SK-N-SH (cell line): ENCODE results near the gene TOX2. TPM values are rescaled to one million over a fixed set of nuclear protein-coding genes. Genes with fewer than 3 reads are reported as not detected.
A peak's percentile ranks its signal among the peaks of the same experiment; 100 is the strongest.

ENCODE experiments used
- CTCF ChIA-PET: fragments of 300-600, 350-600 bp; formaldehyde crosslinking; extraction: SDS; loops from one replicate; lab custom pipeline; 2021; lab: Yijun Ruan, JAX
- POLR2A ChIA-PET: fragments of 350-600 bp; sonication (Branson Sonifier 250); formaldehyde crosslinking; extraction: SDS; loops from one replicate; lab custom pipeline; 2020; ENCODE audit warnings: antibody characterized with exemption, inconsistent platforms; lab: Yijun Ruan, JAX
- DNase-seq: peaks from one replicate; pipeline ENCODE4 v3.0.0; 2012
- H2AFZ ChIP-seq: fragments of 200-600 bp; sonication (generic); 2 replicates; pipeline ENCODE4 v1.8.1; 2016; ENCODE audit warnings: antibody characterized with exemption, mild to moderate bottlenecking, low read depth
- H3F3A ChIP-seq: fragments of 200-600 bp; sonication (generic); replicated peaks from 2 replicates; pipeline ENCODE3; 2016; ENCODE audit warnings: antibody characterized with exemption, mild to moderate bottlenecking; ENCODE audit not compliant: insufficient read depth
- H3K27ac ChIP-seq, 2 experiments: fragments of 200-500 bp in 1 of 2; fragments of 200-600 bp in 1 of 2; sonication (Bioruptor generic) in 1 of 2; sonication (generic), shearing (Covaris generic) in 1 of 2; 2 replicates each; pipeline versions ENCODE4 v1.5.1 to v1.6.1; 2014 to 2016; ENCODE audit warnings: low read depth in 2 of 2, inconsistent platforms in 1 of 2, low read length in 1 of 2, mild to moderate bottlenecking in 1 of 2, mixed read lengths in 1 of 2
- H3K27me3 ChIP-seq: fragments of 200-600 bp; sonication (generic), shearing (Covaris generic); 2 replicates; pipeline ENCODE4 v1.6.1; 2016; ENCODE audit warnings: mixed run types; ENCODE audit not compliant: insufficient read depth
- H3K36me3 ChIP-seq, 2 experiments: fragments of 200-500 bp in 1 of 2; fragments of 200-600 bp in 1 of 2; sonication (Bioruptor generic) in 1 of 2; sonication (generic) in 1 of 2; replicated peaks in 1 of 2; 2 replicates each; pipeline versions ENCODE3 to v1.5.1; 2014 to 2016; ENCODE audit warnings: low read length in 1 of 2, mild to moderate bottlenecking in 1 of 2; ENCODE audit not compliant: insufficient read depth in 2 of 2, control insufficient read depth in 1 of 2
- H3K4me1 ChIP-seq, 2 experiments: fragments of 200-500 bp in 1 of 2; fragments of 200-600 bp in 1 of 2; sonication (Bioruptor generic) in 1 of 2; sonication (generic), shearing (Covaris generic) in 1 of 2; 2 replicates each; pipeline versions ENCODE4 v1.5.1 to v1.6.1; 2014 to 2016; ENCODE audit warnings: low read depth in 1 of 2, low read length in 1 of 2, mixed run types in 1 of 2; ENCODE audit not compliant: insufficient read depth in 2 of 2, control insufficient read depth in 1 of 2
- H3K4me2 ChIP-seq: fragments of 200-600 bp; sonication (generic), shearing (Covaris generic); 2 replicates; pipeline ENCODE4 v1.6.1; 2017; ENCODE audit warnings: mixed run types
- H3K4me3 ChIP-seq, 2 experiments: fragments of 200-500 bp in 1 of 2; fragments of 200-600 bp in 1 of 2; sonication (Bioruptor generic) in 1 of 2; sonication (generic), shearing (Covaris generic) in 1 of 2; 2 replicates each; pipeline versions ENCODE4 v1.5.1 to v1.8.1; 2014 to 2016; ENCODE audit warnings: low read depth in 2 of 2, inconsistent platforms in 1 of 2, low read length in 1 of 2, mild to moderate bottlenecking in 1 of 2, mixed read lengths in 1 of 2, moderate library complexity in 1 of 2
- H3K79me2 ChIP-seq: fragments of 200-600 bp; sonication (generic); 2 replicates; pipeline ENCODE4 v1.8.1; 2017; ENCODE audit warnings: mild to moderate bottlenecking; ENCODE audit not compliant: insufficient read depth
- H3K9ac ChIP-seq: fragments of 200-600 bp; sonication (generic); 2 replicates; pipeline ENCODE4 v1.6.1; 2017; ENCODE audit warnings: mixed run types
- H3K9me2 ChIP-seq: fragments of 200-600 bp; sonication (generic); 2 replicates; pipeline ENCODE4 v1.6.1; 2017; ENCODE audit warnings: mixed run types
- H3K9me3 ChIP-seq: fragments of 200-600 bp; sonication (generic); 2 replicates; pipeline ENCODE4 v1.6.1; 2017; ENCODE audit warnings: mixed run types, mild to moderate bottlenecking, moderate library complexity
- H4K20me1 ChIP-seq: fragments of 200-600 bp; sonication (generic); 2 replicates; pipeline ENCODE4 v1.6.1; 2017; ENCODE audit warnings: mild to moderate bottlenecking, mixed run types; ENCODE audit not compliant: insufficient read depth
- CHD2 ChIP-seq: fragments of 150-350 bp; IDR thresholded peaks from 2 replicates; pipeline ENCODE4 v1.6.1; 2018; ENCODE audit warnings: low read length; ENCODE audit not compliant: partially characterized antibody
- EP300 ChIP-seq, 2 experiments: IDR thresholded peaks; 2 replicates each; pipeline versions ENCODE4 v1.4.0 to v1.6.1; 2012; ENCODE audit warnings: borderline replicate concordance in 1 of 2, low read depth in 1 of 2, low read length in 1 of 2
- EZH2phosphoT487 ChIP-seq: fragments of 200-600 bp; sonication (generic); IDR thresholded peaks from 2 replicates; pipeline ENCODE4 v1.6.1; 2017; ENCODE audit warnings: low read depth, mixed run types, mild to moderate bottlenecking, antibody characterized with exemption, moderate library complexity, borderline replicate concordance
- FOXJ3 ChIP-seq: sonication (generic); formaldehyde crosslinking; IDR thresholded peaks from 2 replicates; pipeline ENCODE4 v1.5.1; 2020; ENCODE audit warnings: mild to moderate bottlenecking, missing genetic modification reagents
- GATA2 ChIP-seq: sonication (generic); formaldehyde crosslinking; IDR thresholded peaks from 2 replicates; pipeline ENCODE4 v1.5.0; 2020; ENCODE audit warnings: mild to moderate bottlenecking, missing genetic modification reagents
- IRF3 ChIP-seq: fragments of 150-350 bp; IDR thresholded peaks from 2 replicates; pipeline ENCODE4 v1.6.1; 2016; ENCODE audit warnings: mild to moderate bottlenecking, low read depth, low read length
- MEF2A ChIP-seq: IDR thresholded peaks from 2 replicates; pipeline ENCODE4 v1.4.0; 2012; ENCODE audit warnings: low read depth, borderline replicate concordance
- NFIC ChIP-seq: IDR thresholded peaks from 2 replicates; pipeline ENCODE4 v1.4.0; 2012; ENCODE audit warnings: borderline replicate concordance
- RAD21 ChIP-seq: IDR thresholded peaks from 2 replicates; pipeline ENCODE4 v1.6.1; 2012; ENCODE audit warnings: mild to moderate bottlenecking, low read length
- RCOR1 ChIP-seq: fragments of 150-350 bp; IDR thresholded peaks from 2 replicates; pipeline ENCODE4 v1.6.1; 2017; ENCODE audit warnings: antibody characterized with exemption, low read length
- RFX5 ChIP-seq: IDR thresholded peaks from 2 replicates; pipeline ENCODE4 v1.6.1; 2012; ENCODE audit warnings: mild to moderate bottlenecking, improper control_type of control experiment, low read length
- RXRA ChIP-seq: IDR thresholded peaks from 2 replicates; pipeline ENCODE4 v1.4.0; 2012; ENCODE audit warnings: low read depth, mild to moderate bottlenecking, borderline replicate concordance
- WGBS: methylation state at CpG from one replicate; pipeline ENCODE4 v1.1.6; 2017; ENCODE audit warnings: low lambda C conversion rate; 5-methylcytosine and 5-hydroxymethylcytosine counted together
- polyA plus RNA-seq, 3 experiments: library from polyadenylated mRNA; depleted of rRNA; stranded (reverse); fragments of >200 nt; gene quantifications; 2 replicates each; pipeline ENCODE4 v1.2.3, GENCODE V29; 2012
- TF ChIP-seq, protein P1 (sequence below): IDR thresholded peaks from 2 replicates; pipeline ENCODE4 v1.4.0; 2012; ENCODE audit warnings: low read depth
- TF ChIP-seq, protein P2 (sequence below): IDR thresholded peaks from 2 replicates; pipeline ENCODE4 v1.6.1; 2012; ENCODE audit warnings: mild to moderate bottlenecking, low read depth, low read length, moderate library complexity

The TOX2 gene
- polyA plus RNA-seq, 1 of the 3 experiments (the other 2 are of a cell fraction), result 15.4 TPM

DNA sequence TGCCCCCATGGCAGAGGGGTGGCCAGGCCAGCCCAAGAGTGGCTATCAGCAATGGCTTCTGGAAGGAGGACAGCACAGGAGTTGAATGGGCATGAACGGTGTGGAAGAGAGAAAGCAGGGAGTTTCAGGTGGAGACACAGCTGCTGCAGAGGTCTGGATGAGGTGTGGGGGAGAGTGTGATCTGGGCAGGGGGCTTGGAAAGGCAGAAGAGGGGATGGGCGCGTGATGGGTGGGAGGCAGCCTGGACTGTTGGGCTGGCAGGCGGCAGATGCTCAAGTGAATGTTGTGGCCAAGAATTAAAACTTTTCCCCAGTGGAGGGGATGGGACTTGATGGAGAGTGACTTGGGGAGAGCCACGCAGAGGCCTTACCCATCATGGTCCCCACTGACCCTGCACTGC, 46.5 kb downstream of the TOX2 start (continued):
- TF ChIP-seq, protein P1, sequence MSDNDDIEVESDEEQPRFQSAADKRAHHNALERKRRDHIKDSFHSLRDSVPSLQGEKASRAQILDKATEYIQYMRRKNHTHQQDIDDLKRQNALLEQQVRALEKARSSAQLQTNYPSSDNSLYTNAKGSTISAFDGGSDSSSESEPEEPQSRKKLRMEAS, result no peak
- no peak for TF ChIP-seq FOXJ3 (CRISPR knock-in tag)
- TF ChIP-seq IRF3, result no peak
- no peak for TF ChIP-seq RXRA
- no peak for TF ChIP-seq EZH2phosphoT487
- TF ChIP-seq NFIC, result no peak
- no peak for TF ChIP-seq RCOR1

DNA sequence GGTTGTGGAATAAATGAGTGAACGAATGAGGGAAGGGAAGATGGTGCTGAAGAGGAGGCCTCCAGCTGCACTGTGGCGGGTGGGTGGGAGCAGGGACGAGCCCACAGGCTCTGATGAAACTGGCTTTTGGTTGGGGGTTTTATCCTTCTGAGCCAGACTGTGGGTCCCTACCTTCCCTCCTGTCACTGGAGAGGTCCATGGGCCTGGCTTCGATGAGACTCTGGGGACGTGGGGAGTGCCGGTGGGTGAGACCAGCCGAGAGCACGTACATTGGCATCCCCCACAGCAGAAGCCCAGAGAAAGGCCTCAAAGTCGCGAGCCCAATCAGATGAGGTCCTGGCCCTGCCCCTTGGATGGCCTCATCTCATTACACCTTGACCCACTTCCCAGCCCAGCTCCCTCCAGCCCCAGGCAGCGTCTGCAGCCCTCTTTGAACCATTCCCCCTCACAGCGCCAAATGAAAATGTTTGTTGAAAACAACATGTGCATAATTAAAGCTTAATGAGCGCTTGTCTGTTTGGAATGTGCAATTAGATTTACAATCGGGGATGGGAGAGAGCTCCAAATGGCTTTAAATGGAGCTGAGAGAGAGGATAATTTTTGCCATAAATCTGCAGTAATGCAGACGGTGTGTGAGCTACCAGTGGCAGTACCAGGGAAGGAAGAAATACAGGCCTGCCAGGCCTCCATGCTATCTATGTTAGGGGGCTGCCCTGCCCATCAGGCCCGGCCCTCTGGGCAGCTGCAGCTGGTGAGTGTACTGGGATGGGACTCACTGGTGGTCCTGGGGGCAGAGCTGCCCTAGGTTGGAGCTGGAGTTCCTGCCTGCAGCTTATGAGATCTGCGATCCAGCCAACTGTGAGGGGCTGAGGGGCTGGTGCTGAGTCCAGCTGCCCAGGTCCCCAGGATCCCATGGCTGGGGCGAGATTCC, 47.2 kb downstream of the TOX2 start:
- H3K9me3 ChIP-seq, result no peaks in the 10 kb centered on the region
- H3K27ac ChIP-seq, result peak overlapping the region in 1 of 2 experiments; percentile 88; a peak in 2 of 4 replicates
- no peak overlapping the region for H2AFZ ChIP-seq
- H3K79me2 ChIP-seq, result no peaks in the 10 kb centered on the region
- H3K9ac ChIP-seq, result no peak overlapping the region
- no peaks in the 10 kb centered on the region for H3K36me3 ChIP-seq
- peaks cover 2% of the 10 kb centered on the region for H3F3A ChIP-seq
- TF ChIP-seq RFX5 (0 out of 2 replicates have a peak, but pooled peaks have one; percentile 19), CHD2 (peak; percentile 79), RAD21 (peak; percentile 36), GATA2 (peak; percentile 66), MEF2A (no peak), EP300 (IDR thresholded peaks at IDR 0.05; ENCODE audit: borderline replicate concordance in 1 of 2, low read depth in 1 of 2, low read length in 1 of 2) (peak in 1 of 2 experiments; percentile 82; a peak in 2 of 4 replicates)
- TF ChIP-seq, protein P2, sequence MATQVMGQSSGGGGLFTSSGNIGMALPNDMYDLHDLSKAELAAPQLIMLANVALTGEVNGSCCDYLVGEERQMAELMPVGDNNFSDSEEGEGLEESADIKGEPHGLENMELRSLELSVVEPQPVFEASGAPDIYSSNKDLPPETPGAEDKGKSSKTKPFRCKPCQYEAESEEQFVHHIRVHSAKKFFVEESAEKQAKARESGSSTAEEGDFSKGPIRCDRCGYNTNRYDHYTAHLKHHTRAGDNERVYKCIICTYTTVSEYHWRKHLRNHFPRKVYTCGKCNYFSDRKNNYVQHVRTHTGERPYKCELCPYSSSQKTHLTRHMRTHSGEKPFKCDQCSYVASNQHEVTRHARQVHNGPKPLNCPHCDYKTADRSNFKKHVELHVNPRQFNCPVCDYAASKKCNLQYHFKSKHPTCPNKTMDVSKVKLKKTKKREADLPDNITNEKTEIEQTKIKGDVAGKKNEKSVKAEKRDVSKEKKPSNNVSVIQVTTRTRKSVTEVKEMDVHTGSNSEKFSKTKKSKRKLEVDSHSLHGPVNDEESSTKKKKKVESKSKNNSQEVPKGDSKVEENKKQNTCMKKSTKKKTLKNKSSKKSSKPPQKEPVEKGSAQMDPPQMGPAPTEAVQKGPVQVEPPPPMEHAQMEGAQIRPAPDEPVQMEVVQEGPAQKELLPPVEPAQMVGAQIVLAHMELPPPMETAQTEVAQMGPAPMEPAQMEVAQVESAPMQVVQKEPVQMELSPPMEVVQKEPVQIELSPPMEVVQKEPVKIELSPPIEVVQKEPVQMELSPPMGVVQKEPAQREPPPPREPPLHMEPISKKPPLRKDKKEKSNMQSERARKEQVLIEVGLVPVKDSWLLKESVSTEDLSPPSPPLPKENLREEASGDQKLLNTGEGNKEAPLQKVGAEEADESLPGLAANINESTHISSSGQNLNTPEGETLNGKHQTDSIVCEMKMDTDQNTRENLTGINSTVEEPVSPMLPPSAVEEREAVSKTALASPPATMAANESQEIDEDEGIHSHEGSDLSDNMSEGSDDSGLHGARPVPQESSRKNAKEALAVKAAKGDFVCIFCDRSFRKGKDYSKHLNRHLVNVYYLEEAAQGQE, result no peak
- POLR2A ChIA-PET, result interaction anchor here (0.8 to 1.4 kb wide), 5 partner anchors 9 to 56 kb away, joined by 3 to 6 read pairs (median 3); no protein-coding TSS in a partner anchor
- peak; percentile 81 for DNase-seq
- H3K4me1 ChIP-seq, result peaks cover 4 to 59% of the 10 kb centered on the region in 2 experiments
- H3K4me2 ChIP-seq, result no peak overlapping the region
- 85% methylated on average over 10 of the region's 18 CpGs for whole genome bisulfite sequencing
- no peak overlapping the region for H3K4me3 ChIP-seq
- H3K9me2 ChIP-seq, result no peaks in the 10 kb centered on the region
- H4K20me1 ChIP-seq, result no peaks in the 10 kb centered on the region
- CTCF ChIA-PET, result interaction anchor here (0.9 to 1.5 kb wide), 8 partner anchors 13 to 228 kb away, joined by 3 to 6 read pairs (median 4); no protein-coding TSS in a partner anchor
- H3K27me3 ChIP-seq, result no peaks in the 10 kb centered on the region
